ENCODE data around the gene UFD1. TPM values are rescaled to one million over a fixed set of nuclear protein-coding genes. Genes with fewer than 3 reads are reported as not detected.
A peak's percentile ranks its signal among the peaks of the same experiment; 100 is the strongest.
"Not testable (repeated sequence)": the region's sequence is repeated elsewhere in the genome, so short reads cannot be mapped to it uniquely, and the experiment has no call there.

UFD1 gene
- total RNA-seq, 1 donor from 2014 or later, result 32.2 TPM

- no peak for DNase-seq (ENCODE audit: low spot score in 2 of 2)
- no peak for FAIRE-seq
Observed at GRCh38 chr22:19455033-19455432, 24.0 kb downstream of the UFD1 start.

- no peak for DNase-seq (ENCODE audit: low spot score in 2 of 2)
- FAIRE-seq, result no peak
Observed at GRCh38 chr22:19454156-19454555, 24.8 kb downstream of the UFD1 start.

GRCh38 chr22:19453718-19454117, 25.3 kb downstream of the UFD1 start:
- FAIRE-seq (no peak), DNase-seq (ENCODE audit: low spot score in 2 of 2) (no peak)

DNA sequence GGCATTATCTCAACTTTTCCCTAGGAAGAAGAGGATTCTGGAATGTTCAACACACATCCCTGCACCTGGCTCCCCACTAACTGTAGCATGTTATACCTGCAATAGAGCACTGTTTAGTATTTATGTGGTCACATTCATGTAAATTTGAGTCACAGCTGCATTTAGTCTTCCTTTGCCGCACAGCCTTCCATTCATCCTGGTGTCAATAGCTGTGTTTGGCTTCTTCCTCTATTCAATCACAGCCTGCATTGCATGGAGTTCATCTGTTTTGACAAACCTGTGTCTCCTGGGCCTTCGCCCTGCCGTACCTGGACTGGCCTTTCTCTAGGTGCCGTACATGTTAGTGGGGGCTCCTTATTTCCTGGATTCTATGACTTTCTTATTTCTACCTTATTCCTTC, 27.4 kb downstream of the UFD1 start:
- no peak for DNase-seq (ENCODE audit: low spot score in 2 of 2)
- no peak for FAIRE-seq

GRCh38 chr22:19450363-19451175, 28.4 kb downstream of the UFD1 start:
- no peak for FAIRE-seq
- no peak for DNase-seq (ENCODE audit: low spot score in 2 of 2)

GRCh38 chr22:19449422-19449767, 29.6 kb downstream of the UFD1 start:
- FAIRE-seq, result no peak
- no peak for DNase-seq (ENCODE audit: low spot score in 2 of 2)

DNA sequence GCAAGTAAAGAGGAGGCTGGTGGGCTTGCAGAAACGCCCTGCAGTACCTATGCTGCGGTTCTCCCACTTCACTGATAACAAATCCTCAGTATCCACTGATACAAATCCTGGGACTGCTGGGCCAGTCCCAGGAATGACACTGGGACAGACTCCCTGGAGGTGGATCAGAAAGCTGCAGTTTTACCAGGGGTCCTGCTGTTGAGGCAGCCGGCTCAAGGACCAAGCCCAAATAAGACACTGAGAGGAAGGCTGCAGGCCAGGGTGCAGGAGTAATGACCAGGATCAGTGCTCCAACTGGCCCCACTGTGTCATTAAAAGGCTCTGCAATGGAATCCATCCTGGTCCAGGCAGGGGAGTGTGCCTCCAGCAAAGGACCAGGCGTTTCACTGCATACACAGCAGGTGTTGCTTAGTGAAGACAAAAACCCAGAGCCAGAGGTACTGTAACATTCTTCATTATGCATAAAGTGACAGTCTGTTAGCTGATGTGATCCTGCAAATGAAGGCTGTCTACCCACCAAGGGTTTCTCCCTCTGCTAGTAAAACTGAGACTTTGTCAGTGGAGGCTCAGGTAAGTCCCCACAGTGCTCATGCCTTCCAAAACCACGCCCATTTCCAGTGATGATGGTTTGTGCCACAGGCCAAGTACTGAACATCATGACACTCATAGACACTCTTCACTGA, 30.1 kb downstream of the UFD1 start:
- DNase-seq (ENCODE audit: low spot score in 2 of 2), result no peak
- no peak for FAIRE-seq

DNA sequence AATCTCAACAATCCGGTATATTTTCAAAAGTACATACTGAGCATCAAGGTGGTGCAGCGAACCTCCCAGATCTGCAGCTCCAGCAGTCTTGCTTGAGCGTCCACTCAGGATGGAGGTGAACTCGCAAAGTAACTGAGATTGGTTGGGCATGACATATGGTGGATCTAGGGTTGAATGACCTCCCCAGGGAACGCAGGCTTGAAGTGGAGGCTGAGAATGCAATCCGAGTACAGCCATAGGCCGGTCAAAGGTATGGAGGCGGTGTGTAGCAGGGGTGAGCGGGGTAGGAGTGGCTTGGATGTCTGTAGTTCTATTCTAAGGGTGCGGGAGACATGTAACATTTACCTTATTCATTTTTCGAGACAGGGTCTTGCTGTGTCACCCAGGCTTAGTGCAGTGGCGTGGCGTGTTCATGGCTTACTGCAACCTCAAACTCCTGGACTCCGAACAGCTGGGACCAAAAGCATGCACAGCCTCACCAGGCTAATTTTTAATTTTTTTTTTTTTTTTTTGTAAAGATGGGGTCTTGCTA, 30.9 kb downstream of the UFD1 start:
- no peak for FAIRE-seq
- DNase-seq (ENCODE audit: low spot score in 2 of 2), result peak; percentile 47 to 49

DNA sequence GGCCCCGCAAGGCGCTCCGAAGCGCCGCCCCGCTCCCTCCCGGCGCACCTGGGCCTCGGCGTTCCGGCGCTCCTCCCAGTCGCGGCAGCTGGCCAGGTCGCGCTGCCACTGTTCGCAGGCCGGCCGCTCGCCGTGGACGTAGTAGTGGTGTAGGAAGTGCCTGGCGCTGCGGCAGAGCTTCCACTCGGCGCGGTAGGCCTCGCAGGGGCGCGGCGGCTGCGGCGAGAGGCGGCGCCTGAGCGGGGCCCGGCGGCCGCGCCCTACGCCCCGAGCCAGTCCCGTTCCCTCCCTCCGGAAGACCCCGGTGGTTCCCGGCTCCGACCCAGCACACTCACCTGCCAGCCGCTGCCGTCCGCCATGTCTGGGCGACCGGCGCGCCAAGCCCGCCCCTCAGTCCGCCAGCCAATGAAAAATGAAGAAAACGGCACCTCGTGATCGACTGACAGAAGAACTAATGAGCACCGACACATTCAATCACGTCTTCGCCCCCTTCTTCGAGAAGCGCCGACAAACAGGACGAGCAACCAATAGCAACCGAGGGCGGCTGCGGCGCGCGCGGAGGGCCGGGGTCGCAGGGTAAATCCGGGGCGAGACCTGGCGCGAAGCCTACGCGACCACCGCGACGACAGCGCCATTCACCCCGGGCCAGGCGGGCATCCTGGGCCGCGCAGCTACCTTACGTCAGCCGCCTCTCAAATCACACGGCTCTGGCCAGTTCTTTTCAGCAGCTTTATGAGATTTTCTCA, 31.5 kb downstream of the UFD1 start, which contains the start of gene C22orf39:
C22orf39 (minus strand) TSS at position 382 of the 746 bp plus-strand sequence; CDS start at position 359, 23 bp downstream.
- FAIRE-seq (peak; percentile 89), DNase-seq (ENCODE audit: low spot score in 2 of 2) (peak; percentile 99)

- peak in 1 of 2 donors; percentile 34 for DNase-seq (ENCODE audit: low spot score in 2 of 2)
- FAIRE-seq, result no peak
Observed at GRCh38 chr22:19446603-19447329, 32.2 kb downstream of the UFD1 start.

DNA sequence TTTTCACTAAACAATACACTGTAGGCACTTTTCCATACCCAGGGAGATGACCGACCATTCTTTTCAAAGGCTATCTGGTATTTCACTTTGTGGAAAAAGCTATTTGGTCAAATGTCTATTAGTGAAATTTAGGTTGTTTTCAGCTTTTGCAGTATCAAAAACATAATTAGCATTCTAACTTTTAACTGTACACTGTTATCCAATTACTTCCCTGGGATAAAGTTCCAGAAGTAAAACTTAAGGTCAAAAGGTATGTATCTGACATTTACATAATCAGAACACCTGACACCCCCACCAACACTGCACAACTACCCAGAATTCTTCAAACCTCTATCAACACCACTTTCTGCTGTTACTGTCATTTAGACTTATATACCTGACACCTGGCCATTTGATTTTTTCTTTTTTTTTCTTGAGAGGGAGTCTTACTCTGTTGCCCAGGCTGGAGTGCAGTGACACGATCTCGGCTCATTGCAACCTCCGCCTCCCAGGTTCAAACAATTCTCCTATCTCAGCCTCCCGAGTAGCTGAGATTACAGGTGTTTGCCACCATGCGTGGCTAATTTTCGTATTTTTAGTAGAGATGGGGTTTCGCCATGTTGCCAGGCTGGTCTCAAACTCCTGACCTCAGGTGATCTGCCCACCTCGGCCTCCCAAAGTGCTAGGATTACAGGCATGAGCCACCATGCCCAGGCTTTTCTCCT, 33.6 kb downstream of the UFD1 start:
- not testable (repeated sequence) for DNase-seq (ENCODE audit: low spot score in 2 of 2); FAIRE-seq

DNA sequence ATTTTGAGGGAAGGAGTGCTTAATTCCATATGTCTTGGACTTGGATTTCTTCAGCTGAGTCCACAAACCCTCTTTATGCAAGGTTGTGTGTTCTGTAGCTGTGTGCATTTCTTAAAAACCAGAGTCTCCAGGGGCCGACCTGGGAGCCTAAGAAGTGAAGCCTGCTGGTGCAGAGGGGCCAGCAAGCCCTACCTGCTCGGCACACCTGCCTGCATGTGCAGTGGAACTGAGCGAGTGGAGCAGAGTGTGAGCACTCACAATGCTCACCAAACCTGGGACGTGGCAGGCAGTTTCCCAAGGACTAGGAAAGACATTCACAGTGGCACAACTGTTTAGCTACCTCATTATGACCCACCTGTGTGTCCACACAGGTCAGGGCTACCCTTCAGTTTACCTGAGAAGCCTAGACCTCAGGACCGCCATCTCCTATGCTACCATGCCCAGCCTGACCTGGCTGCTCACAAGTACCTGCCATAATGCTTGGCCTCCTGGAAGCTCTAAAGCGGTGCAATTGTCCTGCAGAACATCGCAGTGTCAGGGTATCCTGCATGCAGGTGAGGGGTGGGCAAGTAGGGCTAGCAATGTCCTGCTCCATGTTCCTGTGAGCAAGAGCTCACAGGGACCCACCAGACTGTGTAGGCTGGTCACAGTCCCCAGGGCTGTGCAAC, 35.3 kb downstream of the UFD1 start:
- DNase-seq (ENCODE audit: low spot score in 2 of 2) (no peak), FAIRE-seq (no peak)

GRCh38 chr22:19442166-19442565, 36.8 kb downstream of the UFD1 start:
- DNase-seq (ENCODE audit: low spot score in 2 of 2) (no peak), FAIRE-seq (no peak)

GRCh38 chr22:19440411-19441195, 38.4 kb downstream of the UFD1 start:
- FAIRE-seq (no peak), DNase-seq (ENCODE audit: low spot score in 2 of 2) (no peak)

- DNase-seq (ENCODE audit: low spot score in 2 of 2) (no peak), FAIRE-seq (no peak)
Observed at GRCh38 chr22:19438298-19438697, 40.7 kb downstream of the UFD1 start.

GRCh38 chr22:19436444-19437161, 42.4 kb downstream of the UFD1 start:
- not testable (repeated sequence) for DNase-seq (ENCODE audit: low spot score in 2 of 2); FAIRE-seq

- DNase-seq (ENCODE audit: low spot score in 2 of 2) (no peak), FAIRE-seq (no peak)
Observed at GRCh38 chr22:19434829-19435580, 44.0 kb downstream of the UFD1 start.

All from frontal cortex (tissue), 4 donors.